Measurements from ENCODE around the gene BICDL1.

BICDL1 gene

GRCh38 chr12:120101617-120102016 is 112.6 kb downstream of the BICDL1 start:
- peaks cover 63% of the 10 kb centered on the region for H3K79me2 ChIP-seq (ENCODE audit: insufficient read depth, low read length)
- TF ChIP-seq EZH2phosphoT487 (IDR thresholded peaks at IDR 0.05; ENCODE audit: borderline replicate concordance), result no peak
- TF ChIP-seq, protein P1, sequence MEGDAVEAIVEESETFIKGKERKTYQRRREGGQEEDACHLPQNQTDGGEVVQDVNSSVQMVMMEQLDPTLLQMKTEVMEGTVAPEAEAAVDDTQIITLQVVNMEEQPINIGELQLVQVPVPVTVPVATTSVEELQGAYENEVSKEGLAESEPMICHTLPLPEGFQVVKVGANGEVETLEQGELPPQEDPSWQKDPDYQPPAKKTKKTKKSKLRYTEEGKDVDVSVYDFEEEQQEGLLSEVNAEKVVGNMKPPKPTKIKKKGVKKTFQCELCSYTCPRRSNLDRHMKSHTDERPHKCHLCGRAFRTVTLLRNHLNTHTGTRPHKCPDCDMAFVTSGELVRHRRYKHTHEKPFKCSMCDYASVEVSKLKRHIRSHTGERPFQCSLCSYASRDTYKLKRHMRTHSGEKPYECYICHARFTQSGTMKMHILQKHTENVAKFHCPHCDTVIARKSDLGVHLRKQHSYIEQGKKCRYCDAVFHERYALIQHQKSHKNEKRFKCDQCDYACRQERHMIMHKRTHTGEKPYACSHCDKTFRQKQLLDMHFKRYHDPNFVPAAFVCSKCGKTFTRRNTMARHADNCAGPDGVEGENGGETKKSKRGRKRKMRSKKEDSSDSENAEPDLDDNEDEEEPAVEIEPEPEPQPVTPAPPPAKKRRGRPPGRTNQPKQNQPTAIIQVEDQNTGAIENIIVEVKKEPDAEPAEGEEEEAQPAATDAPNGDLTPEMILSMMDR (conservative IDR thresholded peaks at IDR 0.05; ENCODE audit: low read length), result no peak
- no peaks in the 10 kb centered on the region for H3K9me3 ChIP-seq (ENCODE audit: insufficient read depth, low read depth, low read length)
- H3K4me3 ChIP-seq (ENCODE audit: low read length, poor library complexity, severe bottlenecking), result no peak overlapping the region
- H3K9ac ChIP-seq (ENCODE audit: low read depth, low read length, poor library complexity, severe bottlenecking), result no peak overlapping the region
- no peaks in the 10 kb centered on the region for H3K27me3 ChIP-seq (ENCODE audit: insufficient read depth, low read length, poor library complexity, severe bottlenecking)
- peaks cover 47% of the 10 kb centered on the region for H4K20me1 ChIP-seq (ENCODE audit: insufficient read depth, low read length, poor library complexity, severe bottlenecking)
- peaks cover 78% of the 10 kb centered on the region; the same call in 1 of the 2 replicates for H3K36me3 ChIP-seq (ENCODE audit: insufficient read depth, low read length)
- H3K4me2 ChIP-seq (ENCODE audit: low read depth, low read length, poor library complexity, severe bottlenecking), result no peak overlapping the region
- H3K4me1 ChIP-seq (ENCODE audit: insufficient read depth, low read length, poor library complexity, severe bottlenecking), result no peaks in the 10 kb centered on the region
- H3K9me2 ChIP-seq (replicated peaks; ENCODE audit: low read depth, low read length), result no peaks in the 10 kb centered on the region
- H2AFZ ChIP-seq (ENCODE audit: low read length), result no peak overlapping the region
- no peaks in the 10 kb centered on the region for H3F3A ChIP-seq (ENCODE audit: low read depth)

GRCh38 chr12:120102189-120103043 is 113.4 kb downstream of the BICDL1 start:
- Histone ChIP-seq H4K20me1 (ENCODE audit: insufficient read depth, low read length, poor library complexity, severe bottlenecking) (peaks cover 50% of the 10 kb centered on the region), H3K9ac (ENCODE audit: low read depth, low read length, poor library complexity, severe bottlenecking) (no peak overlapping the region), H3K9me3 (ENCODE audit: insufficient read depth, low read depth, low read length) (no peaks in the 10 kb centered on the region), H3F3A (ENCODE audit: low read depth) (no peaks in the 10 kb centered on the region), H3K9me2 (replicated peaks; ENCODE audit: low read depth, low read length) (no peaks in the 10 kb centered on the region), H3K27me3 (ENCODE audit: insufficient read depth, low read length, poor library complexity, severe bottlenecking) (no peaks in the 10 kb centered on the region), H3K4me3 (ENCODE audit: low read length, poor library complexity, severe bottlenecking) (no peak overlapping the region), H3K79me2 (ENCODE audit: insufficient read depth, low read length) (peaks cover 71% of the 10 kb centered on the region), H2AFZ (ENCODE audit: low read length) (no peak overlapping the region), H3K36me3 (ENCODE audit: insufficient read depth, low read length) (peaks cover 75% of the 10 kb centered on the region; the same call in 1 of the 2 replicates), H3K4me1 (ENCODE audit: insufficient read depth, low read length, poor library complexity, severe bottlenecking) (no peaks in the 10 kb centered on the region), H3K4me2 (ENCODE audit: low read depth, low read length, poor library complexity, severe bottlenecking) (no peak overlapping the region)
- no peak for TF ChIP-seq EZH2phosphoT487 (IDR thresholded peaks at IDR 0.05; ENCODE audit: borderline replicate concordance)
- TF ChIP-seq, protein P1 (conservative IDR thresholded peaks at IDR 0.05; ENCODE audit: low read length), result no peak

- Histone ChIP-seq H2AFZ (ENCODE audit: low read length) (no peak overlapping the region), H3K4me2 (ENCODE audit: low read depth, low read length, poor library complexity, severe bottlenecking) (no peak overlapping the region), H3K79me2 (ENCODE audit: insufficient read depth, low read length) (peaks cover 75% of the 10 kb centered on the region), H3K4me1 (ENCODE audit: insufficient read depth, low read length, poor library complexity, severe bottlenecking) (no peaks in the 10 kb centered on the region), H3K9me3 (ENCODE audit: insufficient read depth, low read depth, low read length) (no peaks in the 10 kb centered on the region), H3F3A (ENCODE audit: low read depth) (no peaks in the 10 kb centered on the region), H3K27me3 (ENCODE audit: insufficient read depth, low read length, poor library complexity, severe bottlenecking) (no peaks in the 10 kb centered on the region), H3K36me3 (ENCODE audit: insufficient read depth, low read length) (peaks cover 77% of the 10 kb centered on the region; the same call in 1 of the 2 replicates), H3K4me3 (ENCODE audit: low read length, poor library complexity, severe bottlenecking) (no peak overlapping the region), H3K9me2 (replicated peaks; ENCODE audit: low read depth, low read length) (no peaks in the 10 kb centered on the region), H4K20me1 (ENCODE audit: insufficient read depth, low read length, poor library complexity, severe bottlenecking) (peaks cover 52% of the 10 kb centered on the region), H3K9ac (ENCODE audit: low read depth, low read length, poor library complexity, severe bottlenecking) (no peak overlapping the region)
- TF ChIP-seq, protein P1 (conservative IDR thresholded peaks at IDR 0.05; ENCODE audit: low read length), result no peak
- TF ChIP-seq EZH2phosphoT487 (IDR thresholded peaks at IDR 0.05; ENCODE audit: borderline replicate concordance), result no peak
Measured at GRCh38 chr12:120103044-120103338, 114.0 kb downstream of the BICDL1 start.
